CD14-positive monocyte (primary cell): Measurements from ENCODE around the gene ZNF555. TPM values are rescaled to one million over a fixed set of nuclear protein-coding genes. Genes with fewer than 3 reads are reported as not detected.

Experiments used
- DNase-seq, 3 donors: peaks; one replicate each; pipeline ENCODE4 v3.0.0-alpha.2; 2011 to 2022
- H2AFZ ChIP-seq: 2 replicates; pipeline ENCODE4 v1.6.0; 2012; ENCODE audit warnings: mild to moderate bottlenecking, low read depth, low read length, inconsistent platforms; ENCODE audit not compliant: insufficient read depth, poor library complexity, severe bottlenecking
- H3K27ac ChIP-seq, 2 donors: 1 replicate in 1 of 2; 2 replicates in 1 of 2; pipeline ENCODE4 v1.5.1; 2012 to 2013; ENCODE audit warnings: low read length in 2 of 2, control low read depth in 1 of 2, inconsistent platforms in 1 of 2, low read depth in 1 of 2, mild to moderate bottlenecking in 1 of 2
- H3K27me3 ChIP-seq, 2 donors: one replicate each; pipeline versions ENCODE4 v1.6.0 to v1.6.1; 2011 to 2013; ENCODE audit warnings: low read length in 2 of 2; ENCODE audit not compliant: control insufficient read depth in 2 of 2, insufficient read depth in 2 of 2
- H3K36me3 ChIP-seq, 2 donors: replicated peaks in 1 of 2; 1 replicate in 1 of 2; 2 replicates in 1 of 2; pipeline versions ENCODE4 v1.5.1 to v1.6.1; 2012 to 2013; ENCODE audit warnings: low read length in 2 of 2, control low read depth in 1 of 2, inconsistent platforms in 1 of 2, mild to moderate bottlenecking in 1 of 2; ENCODE audit not compliant: insufficient read depth in 2 of 2, control insufficient read depth in 1 of 2
- H3K4me1 ChIP-seq, 2 donors: 1 replicate in 1 of 2; 2 replicates in 1 of 2; pipeline versions ENCODE4 v1.5.1 to v1.6.1; 2012 to 2013; ENCODE audit warnings: low read length in 2 of 2, control low read depth in 1 of 2, inconsistent platforms in 1 of 2, mild to moderate bottlenecking in 1 of 2, moderate library complexity in 1 of 2; ENCODE audit not compliant: insufficient read depth in 2 of 2, control insufficient read depth in 1 of 2
- H3K4me2 ChIP-seq: replicated peaks from 2 replicates; pipeline ENCODE3; 2012; ENCODE audit warnings: low read length, moderate library complexity, mild to moderate bottlenecking; ENCODE audit not compliant: poor library complexity, severe bottlenecking; ENCODE audit errors: extremely low read depth
- H3K4me3 ChIP-seq, 3 experiments: fragments of 200-600 bp in 1 of 3; sonication (generic) in 1 of 3; replicated peaks in 1 of 3; 1 replicate in 2 of 3; 2 replicates in 1 of 3; pipeline ENCODE4 v1.5.1; 2011 to 2013; ENCODE audit warnings: low read length in 3 of 3, mild to moderate bottlenecking in 3 of 3, control low read depth in 2 of 3, low read depth in 2 of 3, inconsistent platforms in 1 of 3, moderate library complexity in 1 of 3
- H3K79me2 ChIP-seq: 2 replicates; pipeline ENCODE4 v1.6.0; 2012; ENCODE audit warnings: mild to moderate bottlenecking, control low read depth, inconsistent platforms, low read length, moderate library complexity; ENCODE audit not compliant: insufficient read depth
- H3K9ac ChIP-seq: 2 replicates; pipeline ENCODE4 v1.6.0; 2017; ENCODE audit warnings: low read length, mild to moderate bottlenecking; ENCODE audit not compliant: insufficient read depth, poor library complexity, severe bottlenecking
- H3K9me3 ChIP-seq, 2 donors: replicated peaks in 1 of 2; 1 replicate in 1 of 2; 2 replicates in 1 of 2; pipeline versions ENCODE4 v1.5.1 to v1.6.1; 2012 to 2013; ENCODE audit warnings: low read length in 2 of 2, control low read depth in 1 of 2; ENCODE audit not compliant: control insufficient read depth in 1 of 2, insufficient read depth in 1 of 2
- H4K20me1 ChIP-seq: 2 replicates; pipeline ENCODE4 v1.6.0; 2012; ENCODE audit warnings: mild to moderate bottlenecking, low read length, control low read depth, moderate library complexity; ENCODE audit not compliant: insufficient read depth
- H3K27ac Mint-ChIP-seq, 7 donors: one replicate each; pipeline ENCODE4 v1.8.0; 2020; ENCODE audit warnings: mild to moderate bottlenecking in 7 of 7, mixed read lengths in 7 of 7, moderate library complexity in 6 of 7, inconsistent platforms in 2 of 7
- H3K27me3 Mint-ChIP-seq, 3 donors: one replicate each; pipeline ENCODE4 v1.8.0; 2021 to 2022; ENCODE audit warnings: low read depth in 3 of 3, mild to moderate bottlenecking in 3 of 3, mixed read lengths in 3 of 3, moderate library complexity in 3 of 3, inconsistent platforms in 1 of 3
- H3K36me3 Mint-ChIP-seq, 2 donors: one replicate each; pipeline ENCODE4 v1.8.0; 2020; ENCODE audit warnings: mixed read lengths in 2 of 2, inconsistent platforms in 1 of 2, mild to moderate bottlenecking in 1 of 2
- H3K4me1 Mint-ChIP-seq: one replicate; pipeline ENCODE4 v1.8.0; 2020; ENCODE audit warnings: mild to moderate bottlenecking, mixed read lengths
- H3K4me3 Mint-ChIP-seq, 2 donors: one replicate each; pipeline ENCODE4 v1.8.0; 2020; ENCODE audit warnings: mild to moderate bottlenecking in 2 of 2, mixed read lengths in 2 of 2, moderate library complexity in 1 of 2
- H3K9me3 Mint-ChIP-seq, 7 donors: one replicate each; pipeline ENCODE4 v1.8.0; 2020 to 2022; ENCODE audit warnings: mixed read lengths in 7 of 7, mild to moderate bottlenecking in 6 of 7, moderate library complexity in 6 of 7, inconsistent platforms in 2 of 7
- WGBS: methylation state at CpG from one replicate; pipeline ENCODE4 v1.1.5; 2013; ENCODE audit warnings: missing lambda C conversion rate; ENCODE audit not compliant: insufficient coverage; 5-methylcytosine and 5-hydroxymethylcytosine counted together
- intact Hi-C, 2 donors: fragments of 100-400 bp; cut with micrococcal nuclease; formaldehyde crosslinking; loops; one replicate each; pipeline versions ENCODE4 v1.15.0 to v1.15.1; 2023
- polyA plus RNA-seq, 3 donors: library from polyadenylated mRNA; depleted of rRNA in 1 of 3; unstranded in 2 of 3; stranded (reverse) in 1 of 3; fragments of 300-500 nt in 2 of 3; fragments of >200 nt in 1 of 3; fragmentation: Illumina TruSeq in 2 of 3; gene quantifications; 1 replicate in 2 of 3; 2 replicates in 1 of 3; pipeline ENCODE4 v1.2.3, GENCODE V29; 2012 to 2021
- TF ChIP-seq, protein P1 (sequence below): fragments of 200-600 bp; IDR thresholded peaks from one replicate; pipeline ENCODE4 v1.8.0; 2022; ENCODE audit warnings: antibody characterized with exemption, mild to moderate bottlenecking

The ZNF555 gene
- polyA plus RNA-seq, 3 donors, result 2.2 to 2.9 (median 2.6) TPM

DNA sequence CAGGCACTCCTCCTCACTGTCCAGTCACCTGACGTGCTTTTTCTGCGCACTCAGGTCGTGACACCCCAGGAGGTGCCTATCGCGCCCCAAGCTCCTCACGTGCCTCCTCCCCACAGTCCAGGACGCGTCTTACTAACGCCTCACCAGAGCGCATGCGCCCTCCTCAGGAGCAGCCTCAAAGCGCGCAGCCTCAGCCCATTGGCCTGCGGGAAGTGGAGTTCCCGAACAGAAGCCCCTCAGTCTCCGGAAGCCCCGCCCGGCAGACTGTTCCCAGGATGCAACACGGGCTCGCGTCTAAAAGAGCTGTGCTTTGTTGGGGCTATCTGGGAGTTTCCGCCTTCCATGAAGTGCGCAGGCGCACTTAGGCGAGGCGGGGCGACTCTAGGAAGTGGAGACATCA is 17.6 kb downstream of the ZNF555 start:
- peaks cover 0 to 4% (median 0%) of the 10 kb centered on the region in 3 donors for H3K27me3 Mint-ChIP-seq
- no peaks in the 10 kb centered on the region for H3K79me2 ChIP-seq
- WGBS, result 78% methylated on average over 25 of the region's 27 CpGs
- H2AFZ ChIP-seq, result no peak overlapping the region
- H3K4me3 ChIP-seq, result no peak overlapping the region
- intact Hi-C loops, result no loop called here
- H3K4me3 Mint-ChIP-seq, result no peak overlapping the region
- H3K4me2 ChIP-seq, result no peak overlapping the region
- H3K4me1 ChIP-seq, result no peaks in the 10 kb centered on the region
- H3K9me3 Mint-ChIP-seq, result peaks cover 40 to 74% (median 57%) of the 10 kb centered on the region in 7 donors
- peak overlapping the region in 1 of 7 donors; percentile 72 for H3K27ac Mint-ChIP-seq
- H4K20me1 ChIP-seq, result no peaks in the 10 kb centered on the region
- no peak for DNase-seq
- TF ChIP-seq, protein P1, sequence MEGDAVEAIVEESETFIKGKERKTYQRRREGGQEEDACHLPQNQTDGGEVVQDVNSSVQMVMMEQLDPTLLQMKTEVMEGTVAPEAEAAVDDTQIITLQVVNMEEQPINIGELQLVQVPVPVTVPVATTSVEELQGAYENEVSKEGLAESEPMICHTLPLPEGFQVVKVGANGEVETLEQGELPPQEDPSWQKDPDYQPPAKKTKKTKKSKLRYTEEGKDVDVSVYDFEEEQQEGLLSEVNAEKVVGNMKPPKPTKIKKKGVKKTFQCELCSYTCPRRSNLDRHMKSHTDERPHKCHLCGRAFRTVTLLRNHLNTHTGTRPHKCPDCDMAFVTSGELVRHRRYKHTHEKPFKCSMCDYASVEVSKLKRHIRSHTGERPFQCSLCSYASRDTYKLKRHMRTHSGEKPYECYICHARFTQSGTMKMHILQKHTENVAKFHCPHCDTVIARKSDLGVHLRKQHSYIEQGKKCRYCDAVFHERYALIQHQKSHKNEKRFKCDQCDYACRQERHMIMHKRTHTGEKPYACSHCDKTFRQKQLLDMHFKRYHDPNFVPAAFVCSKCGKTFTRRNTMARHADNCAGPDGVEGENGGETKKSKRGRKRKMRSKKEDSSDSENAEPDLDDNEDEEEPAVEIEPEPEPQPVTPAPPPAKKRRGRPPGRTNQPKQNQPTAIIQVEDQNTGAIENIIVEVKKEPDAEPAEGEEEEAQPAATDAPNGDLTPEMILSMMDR, result no peak
- no peaks in the 10 kb centered on the region for H3K4me1 Mint-ChIP-seq
- H3K36me3 ChIP-seq, result peaks cover 0 to 11% of the 10 kb centered on the region in 2 donors
- H3K9me3 ChIP-seq, result peaks cover 42 to 60% of the 10 kb centered on the region in 2 donors
- no peak overlapping the region for H3K27ac ChIP-seq
- H3K36me3 Mint-ChIP-seq, result peaks cover 0 to 13% of the 10 kb centered on the region in 2 donors
- no peak overlapping the region for H3K9ac ChIP-seq
- H3K27me3 ChIP-seq, result no peaks in the 10 kb centered on the region

DNA sequence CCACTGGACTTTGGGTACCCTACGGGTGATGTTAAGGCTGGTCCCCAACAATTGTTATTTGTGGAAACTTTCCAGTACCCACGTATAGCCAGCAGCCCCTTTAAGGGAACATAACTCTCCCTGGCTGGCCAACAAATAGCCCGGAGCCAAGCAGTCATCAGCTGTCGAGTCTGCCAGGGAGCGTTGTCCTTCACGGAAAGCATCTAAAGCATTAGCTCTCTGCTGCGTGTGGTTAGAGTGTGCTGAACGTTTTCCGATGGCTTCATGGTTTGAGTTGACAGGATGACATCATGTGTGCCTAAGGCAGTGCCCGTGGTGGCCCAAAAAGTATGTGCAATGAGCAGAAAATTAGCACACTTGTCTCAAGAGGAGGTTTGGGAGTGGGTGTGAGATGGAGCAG is 22.5 kb downstream of the ZNF555 start:
- H3K79me2 ChIP-seq, result no peaks in the 10 kb centered on the region
- Mint-ChIP-seq H3K4me3 (no peak overlapping the region), H3K27ac (no peak overlapping the region), H3K27me3 (peaks cover 0 to 1% (median 0%) of the 10 kb centered on the region in 3 donors), H3K9me3 (peaks cover 14 to 43% (median 18%) of the 10 kb centered on the region in 7 donors), H3K36me3 (no peaks in the 10 kb centered on the region), H3K4me1 (no peaks in the 10 kb centered on the region)
- H2AFZ ChIP-seq, result no peak overlapping the region
- H3K4me2 ChIP-seq, result no peak overlapping the region
- intact Hi-C loops, result no loop called here
- peaks cover 11 to 16% of the 10 kb centered on the region in 2 donors for H3K9me3 ChIP-seq
- no peaks in the 10 kb centered on the region for H3K27me3 ChIP-seq
- no peaks in the 10 kb centered on the region for H4K20me1 ChIP-seq
- 97% methylated on average over 10 of the region's 10 CpGs for WGBS
- H3K4me3 ChIP-seq, result no peak overlapping the region
- no peaks in the 10 kb centered on the region for H3K36me3 ChIP-seq
- TF ChIP-seq, protein P1, result no peak
- no peak for DNase-seq
- no peaks in the 10 kb centered on the region for H3K4me1 ChIP-seq
- H3K27ac ChIP-seq, result no peak overlapping the region
- no peak overlapping the region for H3K9ac ChIP-seq
